Activated B cell treated with CpG ODN at 0.5 μM for 24 hours (primary cell): ENCODE measurements around the gene RPN1. TPM values are rescaled to one million over a fixed set of nuclear protein-coding genes. Genes with fewer than 3 reads are reported as not detected.
A peak's percentile ranks its signal among the peaks of the same experiment; 100 is the strongest.

ENCODE experiments used
- ATAC-seq: fragments of 200-7000 bp; cut with Tn5 transposase; one replicate; pipeline ENCODE4 v1.10.0; 2021; ENCODE audit warnings: low read depth, mild to moderate bottlenecking, moderate library complexity
- CTCF ChIA-PET: fragments of 350-600 bp; sonication (Branson Sonifier 250); formaldehyde crosslinking; loops from one replicate; lab custom pipeline; 2021; ENCODE audit warnings: antibody characterized with exemption; lab: Charles Lee
- POLR2A ChIA-PET: fragments of 350-600 bp; sonication (Branson Sonifier 250); formaldehyde crosslinking; loops from one replicate; lab custom pipeline; 2021; ENCODE audit warnings: antibody characterized with exemption; lab: Charles Lee
- DNase-seq: peaks from one replicate; pipeline ENCODE4 v3.0.0; 2022
- H3K27ac Mint-ChIP-seq: one replicate; pipeline ENCODE4 v1.8.0; 2020; ENCODE audit warnings: mixed read lengths
- H3K27me3 Mint-ChIP-seq: one replicate; pipeline ENCODE4 v1.8.0; 2021; ENCODE audit warnings: mixed read lengths
- H3K36me3 Mint-ChIP-seq: one replicate; pipeline ENCODE4 v1.8.0; 2021; ENCODE audit warnings: low read depth, mixed read lengths
- H3K4me1 Mint-ChIP-seq: one replicate; pipeline ENCODE4 v1.8.0; 2021; ENCODE audit warnings: mixed read lengths
- H3K4me3 Mint-ChIP-seq: one replicate; pipeline ENCODE4 v1.8.0; 2020; ENCODE audit warnings: mild to moderate bottlenecking, mixed read lengths
- H3K9me3 Mint-ChIP-seq: one replicate; pipeline ENCODE4 v1.8.0; 2020; ENCODE audit warnings: mixed read lengths
- CTCF ChIP-seq: fragments of 200-600 bp; IDR thresholded peaks from one replicate; pipeline ENCODE4 v1.8.0; 2022; ENCODE audit warnings: antibody characterized with exemption, mild to moderate bottlenecking
- intact Hi-C: fragments of 100-400 bp; cut with micrococcal nuclease; formaldehyde crosslinking; loops from one replicate; pipeline ENCODE4 v1.15.1; 2024
- total RNA-seq: library from RNA; stranded (reverse); gene quantifications from 2 replicates; pipeline ENCODE4 v1.2.3, GENCODE V29; 2022

The RPN1 gene
- total RNA-seq, 1 donor from 2014 or later = 93.4 TPM

- POLR2A ChIA-PET = interaction anchor here (1.4 kb wide), 1 partner anchor 8 kb away, joined by 4 read pairs; no protein-coding TSS in a partner anchor
- H3K9me3 Mint-ChIP-seq = no peaks in the 10 kb centered on the region
- no peak for DNase-seq
Observed at GRCh38 chr3:128689060-128689459, 38.4 kb upstream of the RPN1 start.

GRCh38 chr3:128686465-128686864, 35.8 kb upstream of the RPN1 start:
- H3K4me3 Mint-ChIP-seq = no peak overlapping the region
- H3K27ac Mint-ChIP-seq = no peak overlapping the region
- POLR2A ChIA-PET = no interaction called here
- H3K27me3 Mint-ChIP-seq = no peaks in the 10 kb centered on the region
- H3K9me3 Mint-ChIP-seq = no peaks in the 10 kb centered on the region
- intact Hi-C loops = no loop called here
- CTCF ChIA-PET = no interaction called here
- DNase-seq = no peak
- TF ChIP-seq CTCF = no peak
- H3K36me3 Mint-ChIP-seq = no peaks in the 10 kb centered on the region
- peaks cover 20% of the 10 kb centered on the region for H3K4me1 Mint-ChIP-seq
- ATAC-seq = no peak

More at GRCh38 chr3:128689060-128689459, 38.4 kb upstream of the RPN1 start:
- TF ChIP-seq CTCF = no peak
- Mint-ChIP-seq H3K4me1 (peaks cover 11% of the 10 kb centered on the region), H3K36me3 (no peaks in the 10 kb centered on the region), H3K27me3 (no peaks in the 10 kb centered on the region), H3K4me3 (no peak overlapping the region), H3K27ac (no peak overlapping the region)
- CTCF ChIA-PET = no interaction called here
- intact Hi-C loops = no loop called here
- no peak for ATAC-seq

DNA sequence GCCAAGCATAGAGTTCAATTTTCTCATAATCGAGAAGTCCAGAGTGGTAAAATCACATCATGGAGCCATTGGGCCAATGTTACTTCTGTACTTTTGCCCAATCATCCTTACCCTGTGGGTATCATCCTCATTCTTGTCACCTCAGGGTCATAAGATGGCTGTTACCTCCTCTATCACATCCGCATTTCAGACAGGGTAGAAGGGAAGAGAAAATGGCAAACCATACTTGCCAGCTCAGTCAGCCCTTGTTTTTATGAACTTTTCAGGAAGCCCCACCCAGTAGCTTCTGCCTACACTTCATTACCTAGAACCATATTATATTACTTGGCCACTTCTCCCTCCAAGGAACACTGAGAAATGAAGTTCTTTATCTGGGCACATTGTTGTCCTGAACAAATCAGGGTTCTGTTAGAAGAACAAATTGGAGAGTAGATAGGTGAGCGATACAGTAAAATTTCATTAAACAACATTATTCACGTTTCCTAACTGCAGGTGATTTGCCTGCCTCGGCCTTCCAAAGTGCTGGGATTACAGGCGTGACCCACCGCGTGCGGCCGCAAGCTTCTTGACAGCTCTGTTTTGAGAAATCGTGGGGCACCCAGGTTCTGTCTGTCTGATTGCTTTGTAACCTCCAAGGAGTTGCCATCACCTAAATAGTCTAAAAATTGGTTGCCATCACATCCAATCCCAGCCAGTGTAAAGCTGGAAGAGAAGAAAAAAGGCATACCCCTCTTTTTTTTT, 34.5 kb upstream of the RPN1 start:
- CTCF ChIA-PET = no interaction called here
- peaks cover 31% of the 10 kb centered on the region for H3K4me1 Mint-ChIP-seq
- POLR2A ChIA-PET = interaction anchor here (0.6 to 1.1 kb wide), 2 partner anchors 14 to 106 kb away, joined by 5 to 6 read pairs; no protein-coding TSS in a partner anchor

GRCh38 chr3:128683957-128684356, 33.3 kb upstream of the RPN1 start:
- TF ChIP-seq CTCF = no peak
- Mint-ChIP-seq H3K9me3 (no peaks in the 10 kb centered on the region), H3K36me3 (peaks cover 2% of the 10 kb centered on the region), H3K27me3 (no peaks in the 10 kb centered on the region), H3K27ac (no peak overlapping the region), H3K4me3 (no peak overlapping the region), H3K4me1 (peaks cover 37% of the 10 kb centered on the region)
- ChIA-PET CTCF (interaction anchor here (0.6 kb wide), 1 partner anchor 115 kb away, joined by 3 read pairs; no protein-coding TSS in a partner anchor), POLR2A (no interaction called here)
- ATAC-seq (no peak), DNase-seq (no peak)
- intact Hi-C loops = no loop called here

More for the DNA sequence above, 34.5 kb upstream of the RPN1 start:
- ATAC-seq (no peak), DNase-seq (no peak)
- Mint-ChIP-seq H3K27ac (peak overlapping the region; percentile 3), H3K4me3 (no peak overlapping the region), H3K9me3 (no peaks in the 10 kb centered on the region), H3K36me3 (peaks cover 2% of the 10 kb centered on the region), H3K27me3 (no peaks in the 10 kb centered on the region)
- intact Hi-C loops = no loop called here
- no peak for TF ChIP-seq CTCF

GRCh38 chr3:128681369-128681829, 30.8 kb upstream of the RPN1 start:
- Mint-ChIP-seq H3K27me3 (no peaks in the 10 kb centered on the region), H3K36me3 (peaks cover 2% of the 10 kb centered on the region), H3K9me3 (no peaks in the 10 kb centered on the region), H3K4me3 (peak overlapping the region; percentile 92), H3K27ac (peak overlapping the region; percentile 94), H3K4me1 (peaks cover 33% of the 10 kb centered on the region)
- DNase-seq = no peak
- POLR2A ChIA-PET = interaction anchor here (0.6 to 2.7 kb wide), 21 partner anchors 11 to 1412 kb away, joined by 3 to 62 read pairs (median 7); partner anchors contain the start of genes ABTB1, ACAD9, EEFSEC and RAB7A
- no peak for TF ChIP-seq CTCF
- intact Hi-C loops = loop anchor here (2.0 kb wide), 2 partner anchors 105 to 123 kb away; no protein-coding TSS in a partner anchor
- CTCF ChIA-PET = interaction anchor here (1.2 to 3.9 kb wide), 14 partner anchors 9 to 197 kb away, joined by 3 to 79 read pairs (median 10); partner anchors contain the start of genes ACAD9, RAB7A and RPN1
- ATAC-seq = no peak
